SK-N-SH (cell line): ENCODE data around the gene PHKB. TPM values are rescaled to one million over a fixed set of nuclear protein-coding genes. Genes with fewer than 3 reads are reported as not detected.

Experiments
- CTCF ChIA-PET: fragments of 300-600, 350-600 bp; formaldehyde crosslinking; extraction: SDS; loops from one replicate; lab custom pipeline; 2021; lab: Yijun Ruan, JAX
- POLR2A ChIA-PET: fragments of 350-600 bp; sonication (Branson Sonifier 250); formaldehyde crosslinking; extraction: SDS; loops from one replicate; lab custom pipeline; 2020; ENCODE audit warnings: antibody characterized with exemption, inconsistent platforms; lab: Yijun Ruan, JAX
- DNase-seq: peaks from one replicate; pipeline ENCODE4 v3.0.0; 2012
- H2AFZ ChIP-seq: fragments of 200-600 bp; sonication (generic); 2 replicates; pipeline ENCODE4 v1.8.1; 2016; ENCODE audit warnings: antibody characterized with exemption, mild to moderate bottlenecking, low read depth
- H3F3A ChIP-seq: fragments of 200-600 bp; sonication (generic); replicated peaks from 2 replicates; pipeline ENCODE3; 2016; ENCODE audit warnings: antibody characterized with exemption, mild to moderate bottlenecking; ENCODE audit not compliant: insufficient read depth
- H3K27ac ChIP-seq, 2 experiments: fragments of 200-500 bp in 1 of 2; fragments of 200-600 bp in 1 of 2; sonication (Bioruptor generic) in 1 of 2; sonication (generic), shearing (Covaris generic) in 1 of 2; 2 replicates each; pipeline versions ENCODE4 v1.5.1 to v1.6.1; 2014 to 2016; ENCODE audit warnings: low read depth in 2 of 2, inconsistent platforms in 1 of 2, low read length in 1 of 2, mild to moderate bottlenecking in 1 of 2, mixed read lengths in 1 of 2
- H3K27me3 ChIP-seq: fragments of 200-600 bp; sonication (generic), shearing (Covaris generic); 2 replicates; pipeline ENCODE4 v1.6.1; 2016; ENCODE audit warnings: mixed run types; ENCODE audit not compliant: insufficient read depth
- H3K36me3 ChIP-seq, 2 experiments: fragments of 200-500 bp in 1 of 2; fragments of 200-600 bp in 1 of 2; sonication (Bioruptor generic) in 1 of 2; sonication (generic) in 1 of 2; replicated peaks in 1 of 2; 2 replicates each; pipeline versions ENCODE3 to v1.5.1; 2014 to 2016; ENCODE audit warnings: low read length in 1 of 2, mild to moderate bottlenecking in 1 of 2; ENCODE audit not compliant: insufficient read depth in 2 of 2, control insufficient read depth in 1 of 2
- H3K4me1 ChIP-seq, 2 experiments: fragments of 200-500 bp in 1 of 2; fragments of 200-600 bp in 1 of 2; sonication (Bioruptor generic) in 1 of 2; sonication (generic), shearing (Covaris generic) in 1 of 2; 2 replicates each; pipeline versions ENCODE4 v1.5.1 to v1.6.1; 2014 to 2016; ENCODE audit warnings: low read depth in 1 of 2, low read length in 1 of 2, mixed run types in 1 of 2; ENCODE audit not compliant: insufficient read depth in 2 of 2, control insufficient read depth in 1 of 2
- H3K4me2 ChIP-seq: fragments of 200-600 bp; sonication (generic), shearing (Covaris generic); 2 replicates; pipeline ENCODE4 v1.6.1; 2017; ENCODE audit warnings: mixed run types
- H3K4me3 ChIP-seq, 2 experiments: fragments of 200-500 bp in 1 of 2; fragments of 200-600 bp in 1 of 2; sonication (Bioruptor generic) in 1 of 2; sonication (generic), shearing (Covaris generic) in 1 of 2; 2 replicates each; pipeline versions ENCODE4 v1.5.1 to v1.8.1; 2014 to 2016; ENCODE audit warnings: low read depth in 2 of 2, inconsistent platforms in 1 of 2, low read length in 1 of 2, mild to moderate bottlenecking in 1 of 2, mixed read lengths in 1 of 2, moderate library complexity in 1 of 2
- H3K79me2 ChIP-seq: fragments of 200-600 bp; sonication (generic); 2 replicates; pipeline ENCODE4 v1.8.1; 2017; ENCODE audit warnings: mild to moderate bottlenecking; ENCODE audit not compliant: insufficient read depth
- H3K9ac ChIP-seq: fragments of 200-600 bp; sonication (generic); 2 replicates; pipeline ENCODE4 v1.6.1; 2017; ENCODE audit warnings: mixed run types
- H3K9me2 ChIP-seq: fragments of 200-600 bp; sonication (generic); 2 replicates; pipeline ENCODE4 v1.6.1; 2017; ENCODE audit warnings: mixed run types
- H3K9me3 ChIP-seq: fragments of 200-600 bp; sonication (generic); 2 replicates; pipeline ENCODE4 v1.6.1; 2017; ENCODE audit warnings: mixed run types, mild to moderate bottlenecking, moderate library complexity
- H4K20me1 ChIP-seq: fragments of 200-600 bp; sonication (generic); 2 replicates; pipeline ENCODE4 v1.6.1; 2017; ENCODE audit warnings: mild to moderate bottlenecking, mixed run types; ENCODE audit not compliant: insufficient read depth
- CTCF ChIP-seq: fragments of 200-600 bp; sonication (generic); IDR thresholded peaks from 2 replicates; pipeline ENCODE4 v1.6.1; 2017; ENCODE audit warnings: antibody characterized with exemption, mild to moderate bottlenecking, moderate library complexity
- EP300 ChIP-seq, 2 experiments: IDR thresholded peaks; 2 replicates each; pipeline versions ENCODE4 v1.4.0 to v1.6.1; 2012; ENCODE audit warnings: borderline replicate concordance in 1 of 2, low read depth in 1 of 2, low read length in 1 of 2
- EZH2phosphoT487 ChIP-seq: fragments of 200-600 bp; sonication (generic); IDR thresholded peaks from 2 replicates; pipeline ENCODE4 v1.6.1; 2017; ENCODE audit warnings: low read depth, mixed run types, mild to moderate bottlenecking, antibody characterized with exemption, moderate library complexity, borderline replicate concordance
- GABPA ChIP-seq: IDR thresholded peaks from 2 replicates; pipeline ENCODE4 v1.4.0; 2012; ENCODE audit warnings: low read depth, mild to moderate bottlenecking
- GATA2 ChIP-seq: sonication (generic); formaldehyde crosslinking; IDR thresholded peaks from 2 replicates; pipeline ENCODE4 v1.5.0; 2020; ENCODE audit warnings: mild to moderate bottlenecking, missing genetic modification reagents
- IRF3 ChIP-seq: fragments of 150-350 bp; IDR thresholded peaks from 2 replicates; pipeline ENCODE4 v1.6.1; 2016; ENCODE audit warnings: mild to moderate bottlenecking, low read depth, low read length
- PBX3 ChIP-seq: IDR thresholded peaks from 2 replicates; pipeline ENCODE4; 2012
- RFX5 ChIP-seq: IDR thresholded peaks from 2 replicates; pipeline ENCODE4 v1.6.1; 2012; ENCODE audit warnings: mild to moderate bottlenecking, improper control_type of control experiment, low read length
- SIN3A ChIP-seq: IDR thresholded peaks from 2 replicates; pipeline ENCODE4 v1.6.1; 2012; ENCODE audit warnings: low read depth, mild to moderate bottlenecking, low read length, moderate library complexity, borderline replicate concordance
- TCF12 ChIP-seq: IDR thresholded peaks from 2 replicates; pipeline ENCODE4 v1.4.0; 2012
- TEAD4 ChIP-seq: IDR thresholded peaks from 2 replicates; pipeline ENCODE4 v1.4.0; 2012; ENCODE audit warnings: mild to moderate bottlenecking, borderline replicate concordance; ENCODE audit not compliant: insufficient read depth
- WGBS: methylation state at CpG from one replicate; pipeline ENCODE4 v1.1.6; 2017; ENCODE audit warnings: low lambda C conversion rate; 5-methylcytosine and 5-hydroxymethylcytosine counted together
- polyA plus RNA-seq, 3 experiments: library from polyadenylated mRNA; depleted of rRNA; stranded (reverse); fragments of >200 nt; gene quantifications; 2 replicates each; pipeline ENCODE4 v1.2.3, GENCODE V29; 2012

Gene PHKB
- polyA plus RNA-seq, 1 of the 3 experiments (the other 2 are of a cell fraction) = 20.8 TPM

- Histone ChIP-seq H3K27me3 (no peaks in the 10 kb centered on the region), H3K4me3 (no peak overlapping the region), H3K4me2 (no peak overlapping the region), H3K9ac (no peak overlapping the region), H3K9me3 (no peaks in the 10 kb centered on the region), H3K36me3 (peaks cover 23 to 46% of the 10 kb centered on the region in 2 experiments), H3K27ac (no peak overlapping the region), H2AFZ (no peak overlapping the region), H3F3A (no peaks in the 10 kb centered on the region), H4K20me1 (no peaks in the 10 kb centered on the region), H3K4me1 (no peaks in the 10 kb centered on the region; a peak in 1 of 4 replicates), H3K9me2 (no peaks in the 10 kb centered on the region), H3K79me2 (no peaks in the 10 kb centered on the region)
- DNase-seq = no peak
- TF ChIP-seq TCF12 = no peak
- ChIA-PET CTCF (interaction anchor here (0.8 kb wide), 1 partner anchor 18 kb away, joined by 3 read pairs; no protein-coding TSS in a partner anchor), POLR2A (no interaction called here)
- 92% methylated on average over 4 of the region's 4 CpGs for WGBS
Observed at GRCh38 chr16:47511882-47512281, 50.8 kb downstream of the PHKB start.

- no peak for TF ChIP-seq IRF3
- TF ChIP-seq GATA2 (CRISPR knock-in tag) = no peak
- TF ChIP-seq TCF12 = no peak
- no peak for TF ChIP-seq CTCF
- no peak for TF ChIP-seq TEAD4
- no peak for TF ChIP-seq PBX3
- no peak for TF ChIP-seq EP300 (IDR thresholded peaks at IDR 0.05; ENCODE audit: borderline replicate concordance in 1 of 2, low read depth in 1 of 2, low read length in 1 of 2)
- no peak for TF ChIP-seq EZH2phosphoT487
- TF ChIP-seq GABPA = no peak
- TF ChIP-seq RFX5 = no peak
- no peak for TF ChIP-seq SIN3A
- Histone ChIP-seq H3K36me3 (peaks cover 22 to 34% of the 10 kb centered on the region in 2 experiments), H3F3A (no peaks in the 10 kb centered on the region), H3K9me2 (no peaks in the 10 kb centered on the region), H2AFZ (no peak overlapping the region), H4K20me1 (no peaks in the 10 kb centered on the region), H3K79me2 (no peaks in the 10 kb centered on the region), H3K4me3 (no peak overlapping the region), H3K4me1 (no peaks in the 10 kb centered on the region; a peak in 1 of 4 replicates), H3K9me3 (no peaks in the 10 kb centered on the region), H3K27me3 (no peaks in the 10 kb centered on the region), H3K27ac (no peak overlapping the region), H3K9ac (no peak overlapping the region), H3K4me2 (no peak overlapping the region)
- no peak for DNase-seq
- ChIA-PET CTCF (interaction anchor here (0.7 kb wide), 1 partner anchor 14 kb away, joined by 3 read pairs; no protein-coding TSS in a partner anchor), POLR2A (no interaction called here)
Observed at GRCh38 chr16:47519037-47519436, 57.9 kb downstream of the PHKB start.
